ENCODE measurements around the gene P2RX1.

Gene P2RX1

DNA sequence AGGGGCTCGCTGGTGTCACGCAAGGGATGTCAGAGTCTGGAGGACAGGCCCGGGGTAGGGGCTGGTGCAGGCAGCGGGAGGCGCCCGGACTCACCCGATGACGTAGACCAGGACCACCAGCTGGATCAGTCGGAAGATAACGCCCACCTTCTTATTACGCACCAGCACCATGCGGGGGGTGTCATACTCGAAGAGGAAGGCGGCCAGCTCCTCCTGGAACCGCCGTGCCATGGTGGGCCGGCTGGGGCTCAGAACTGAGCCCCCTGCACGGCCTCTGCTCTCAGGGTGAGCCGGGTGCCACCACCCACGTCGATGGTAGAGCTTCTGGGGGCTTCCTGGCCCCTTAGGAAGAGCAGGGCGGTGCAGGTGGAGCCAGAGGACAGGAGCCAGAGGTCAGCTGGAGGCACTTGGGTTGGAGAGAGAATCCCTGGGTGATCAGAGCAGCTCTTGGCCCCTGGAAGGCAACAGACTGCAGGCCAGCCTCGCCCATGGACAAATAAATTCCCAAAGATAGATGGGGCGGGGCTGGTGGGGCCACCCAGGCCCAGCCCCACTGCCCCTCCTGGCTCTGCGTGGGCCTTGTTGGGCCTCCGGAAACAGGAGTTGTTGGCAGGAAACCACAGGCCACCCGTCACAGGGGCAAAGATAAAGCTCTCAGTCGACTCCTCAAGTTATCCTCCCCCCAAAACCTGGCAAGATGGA is at the start of gene P2RX1:
Gene P2RX1 (minus strand): TSS at position 471 of the 702 bp plus-strand sequence. CDS start 240 bp downstream, at position 231.
- no peak for DNase-seq (ENCODE audit: low spot score)

DNA sequence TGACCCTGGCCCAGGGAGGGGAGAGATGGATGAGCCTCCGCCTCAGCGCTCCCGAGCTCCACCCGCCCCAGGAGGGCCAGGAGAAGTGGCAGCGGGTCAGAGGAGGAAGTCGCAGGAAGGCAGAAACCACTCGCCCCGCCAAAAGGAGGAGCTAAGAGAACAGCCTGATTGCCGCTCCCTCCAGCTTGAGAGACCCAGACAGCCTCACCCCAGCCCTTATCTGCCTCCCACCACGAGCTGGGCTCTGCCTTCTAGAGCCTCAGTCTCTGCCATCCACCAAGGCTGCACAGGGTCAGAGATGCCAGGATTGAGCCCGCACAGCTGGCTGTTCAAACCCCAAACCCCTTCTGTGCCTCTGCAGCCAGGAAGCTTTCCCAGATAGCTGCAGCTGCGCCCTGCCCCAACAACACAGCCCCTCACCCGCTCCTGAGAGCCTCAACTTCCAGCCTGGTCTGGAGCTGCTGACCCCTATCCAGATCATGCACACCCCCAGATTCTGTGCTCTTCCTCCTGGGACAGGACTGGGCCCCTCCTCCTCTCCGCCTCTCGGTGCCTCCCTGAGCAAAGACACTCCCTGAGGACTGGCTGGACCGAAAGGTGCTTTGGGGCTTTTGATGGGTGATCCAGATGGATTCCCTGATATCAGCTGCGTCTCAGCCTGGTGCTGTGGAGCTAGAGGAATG is 49.0 kb upstream of the P2RX1 start:
- peak; percentile 67 for DNase-seq (ENCODE audit: low spot score)

DNA sequence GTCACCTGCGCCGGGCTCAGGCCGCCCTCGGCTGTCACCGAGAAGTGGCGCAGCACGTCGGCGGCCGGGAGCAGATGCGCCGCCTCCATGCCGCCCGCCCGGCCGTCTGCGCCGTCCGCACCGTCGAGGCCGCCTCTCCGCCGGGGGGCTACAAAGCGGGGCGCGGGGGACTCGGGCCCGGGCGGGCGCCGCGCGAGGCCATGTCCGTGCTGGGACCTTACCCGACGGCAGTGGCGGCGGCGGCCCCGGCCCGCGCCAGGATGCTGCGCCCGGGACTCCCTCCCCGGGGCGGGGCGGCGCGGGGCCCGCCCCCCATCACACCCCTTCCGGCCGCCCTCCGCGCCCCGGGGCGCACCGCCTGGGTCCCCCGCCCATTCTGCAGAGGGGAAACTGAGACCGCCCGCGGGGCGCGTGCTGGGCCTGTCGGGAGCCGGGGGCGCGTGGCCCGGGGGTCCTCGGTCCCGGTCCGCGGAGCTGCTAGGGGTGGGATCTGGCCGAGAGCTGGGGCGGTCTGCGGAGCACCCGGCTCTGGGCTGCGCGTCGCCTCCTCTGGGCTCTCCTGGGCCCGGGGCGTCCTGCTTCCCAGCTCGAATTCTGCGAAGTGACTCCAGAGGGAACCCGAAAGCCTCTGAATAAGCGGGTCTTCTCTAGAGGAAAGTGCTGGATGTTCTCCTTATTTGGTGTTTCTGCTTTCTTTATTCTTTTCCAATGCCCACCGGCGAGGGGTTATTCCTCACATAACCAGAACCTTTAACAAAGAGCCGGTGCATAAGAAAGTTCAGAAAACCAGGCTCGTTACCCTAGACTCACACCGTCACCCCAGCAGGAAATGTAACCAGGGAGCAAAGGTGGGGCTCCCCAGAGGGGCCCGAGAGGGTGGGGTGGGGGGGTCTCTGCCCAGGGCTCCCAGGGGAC is 48.2 kb upstream of the P2RX1 start, which contains the start of gene ATP2A3:
Gene ATP2A3 (minus strand): TSS at position 235 of the 915 bp plus-strand sequence. CDS start 146 bp downstream, at position 89.
- DNase-seq (ENCODE audit: low spot score): peak; percentile 63

DNA sequence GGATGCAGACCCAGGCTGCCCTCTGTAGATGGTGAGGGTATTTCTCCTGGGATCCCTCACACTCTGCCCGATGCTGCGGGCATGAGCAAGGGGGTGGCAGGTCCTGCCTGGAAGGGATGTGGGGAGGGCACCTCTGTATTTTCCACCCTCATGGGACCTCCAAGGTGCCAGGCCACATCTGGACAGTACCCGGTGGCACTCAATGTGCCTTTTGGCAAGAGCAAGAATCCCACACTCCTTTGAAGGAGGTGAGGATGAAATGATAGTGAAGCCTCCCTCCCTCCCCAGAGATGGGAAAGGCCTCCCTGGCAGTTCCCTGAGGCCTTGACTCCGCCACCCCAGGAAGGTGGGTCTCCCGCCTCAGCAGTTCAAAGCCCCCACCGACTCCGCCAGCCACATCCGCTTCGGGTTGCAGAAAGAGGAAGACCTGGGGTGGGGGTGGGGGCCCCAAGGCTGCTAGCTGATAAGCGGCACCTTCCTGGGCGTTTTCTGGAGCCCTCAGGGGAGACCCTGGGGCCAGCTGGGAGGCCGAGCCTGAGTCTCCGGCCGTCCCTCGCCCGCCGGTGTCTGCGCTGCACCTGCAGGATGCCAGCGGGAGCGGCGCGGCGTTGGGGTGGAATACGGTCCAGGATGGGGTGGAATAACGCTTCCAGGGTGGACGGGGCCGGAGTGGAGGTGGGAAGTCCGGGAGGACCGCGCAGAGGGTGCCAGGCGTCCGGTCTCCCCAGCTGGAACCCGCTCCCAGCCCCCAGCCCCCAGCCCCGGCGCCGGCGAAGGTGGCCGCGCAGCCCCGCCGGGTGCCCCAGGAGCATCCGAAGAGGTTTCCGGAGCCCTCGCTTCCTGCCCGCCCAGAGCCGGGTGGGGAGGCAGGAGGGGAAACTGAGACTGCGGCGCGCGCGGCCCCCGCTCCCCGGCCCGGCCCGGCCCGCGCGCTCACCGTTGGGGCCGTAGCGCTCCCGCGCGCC is 47.3 kb upstream of the P2RX1 start:
- no peak for DNase-seq (ENCODE audit: low spot score)

DNA sequence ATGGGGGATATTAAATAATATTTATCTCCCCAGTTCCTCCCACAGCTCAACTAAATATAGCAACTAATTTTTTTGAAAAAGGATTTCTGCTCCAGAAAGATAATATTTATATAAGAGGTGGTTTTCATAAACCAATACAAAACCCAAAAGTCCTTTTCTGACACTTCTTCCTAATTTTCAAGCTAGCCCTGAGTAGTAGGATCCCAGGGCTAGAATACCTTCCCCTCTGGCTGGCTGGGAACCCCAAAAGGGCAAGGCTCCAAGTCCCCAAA is 46.6 kb upstream of the P2RX1 start:
- DNase-seq (ENCODE audit: low spot score): no peak

DNA sequence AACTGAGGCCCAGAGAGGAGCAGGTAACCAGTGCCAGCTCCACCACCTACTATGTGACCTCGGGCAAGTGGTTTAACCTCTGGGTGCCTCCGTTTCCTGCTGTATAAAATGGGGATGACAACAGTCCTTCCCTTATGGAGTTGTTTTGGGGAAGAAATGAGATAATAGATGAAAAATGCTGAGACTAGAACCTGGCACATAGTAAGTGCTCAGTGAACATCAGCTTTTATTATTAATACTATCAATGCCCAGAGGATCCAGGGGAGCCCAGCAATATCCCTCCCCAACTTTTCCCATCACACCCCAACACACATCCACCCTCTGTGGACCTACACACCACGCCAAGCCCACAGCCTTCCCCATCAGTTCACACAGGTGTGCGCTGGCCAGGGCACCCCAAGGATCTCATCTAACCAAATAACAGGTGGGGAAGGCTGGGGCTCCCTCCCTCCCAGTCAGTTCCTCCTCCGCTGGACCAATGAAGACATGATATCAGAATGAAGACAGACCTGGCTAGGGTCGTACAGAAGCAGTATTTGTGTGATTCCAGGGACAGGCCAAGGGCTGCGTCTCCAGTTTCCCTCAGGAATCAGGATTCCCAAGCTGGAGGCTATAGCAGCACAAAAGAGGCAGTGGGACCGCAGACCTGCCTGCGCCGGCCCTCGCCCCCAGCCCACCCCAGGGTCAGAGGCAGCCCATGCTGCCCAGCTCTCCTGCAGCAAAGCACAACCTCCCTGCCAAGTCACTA is 46.1 kb upstream of the P2RX1 start:
- DNase-seq (ENCODE audit: low spot score): no peak

DNA sequence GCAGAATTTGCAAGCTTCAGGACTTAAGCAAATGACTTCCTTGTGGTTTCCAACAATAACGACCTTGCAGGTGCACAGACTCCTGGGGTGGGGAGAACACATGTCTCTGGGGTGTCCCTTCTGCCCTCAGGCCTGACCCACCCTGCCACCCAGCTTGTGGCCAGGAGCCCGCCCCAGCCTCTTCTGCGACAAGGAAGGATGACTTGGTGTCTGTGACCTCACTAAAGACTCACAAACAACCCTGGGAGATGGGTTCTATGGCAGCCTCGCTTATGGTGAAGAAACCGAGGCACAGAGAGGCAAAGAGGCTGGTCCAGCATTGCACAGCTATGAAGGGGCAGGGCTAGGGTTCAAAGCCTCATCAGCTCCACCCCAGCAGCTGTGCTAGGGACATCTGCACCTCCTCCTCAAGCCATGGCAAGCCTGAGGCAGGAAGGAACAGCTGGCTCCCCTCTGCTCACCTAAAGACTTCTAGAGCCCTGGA is 45.3 kb upstream of the P2RX1 start:
- no peak for DNase-seq (ENCODE audit: low spot score)

DNA sequence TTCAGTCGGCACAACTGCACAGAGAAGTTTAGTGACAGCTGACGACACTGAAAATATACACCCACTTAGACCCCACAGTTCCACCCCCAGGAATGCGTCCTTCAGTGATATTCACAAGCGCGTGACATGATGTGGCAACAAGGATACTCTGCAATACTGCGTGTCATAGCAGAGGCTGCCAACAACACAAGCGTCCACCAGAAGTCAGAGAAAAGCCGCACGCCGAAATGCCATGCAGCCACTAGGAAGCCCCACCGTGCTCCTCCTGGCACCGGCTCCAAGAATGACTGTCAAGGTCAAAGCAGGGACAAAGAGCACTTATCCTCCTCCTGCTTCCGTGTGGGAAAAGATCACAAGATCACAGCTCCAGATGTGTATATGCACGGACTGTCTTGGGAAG is 44.5 kb upstream of the P2RX1 start:
- peak; percentile 45 for DNase-seq (ENCODE audit: low spot score)

DNA sequence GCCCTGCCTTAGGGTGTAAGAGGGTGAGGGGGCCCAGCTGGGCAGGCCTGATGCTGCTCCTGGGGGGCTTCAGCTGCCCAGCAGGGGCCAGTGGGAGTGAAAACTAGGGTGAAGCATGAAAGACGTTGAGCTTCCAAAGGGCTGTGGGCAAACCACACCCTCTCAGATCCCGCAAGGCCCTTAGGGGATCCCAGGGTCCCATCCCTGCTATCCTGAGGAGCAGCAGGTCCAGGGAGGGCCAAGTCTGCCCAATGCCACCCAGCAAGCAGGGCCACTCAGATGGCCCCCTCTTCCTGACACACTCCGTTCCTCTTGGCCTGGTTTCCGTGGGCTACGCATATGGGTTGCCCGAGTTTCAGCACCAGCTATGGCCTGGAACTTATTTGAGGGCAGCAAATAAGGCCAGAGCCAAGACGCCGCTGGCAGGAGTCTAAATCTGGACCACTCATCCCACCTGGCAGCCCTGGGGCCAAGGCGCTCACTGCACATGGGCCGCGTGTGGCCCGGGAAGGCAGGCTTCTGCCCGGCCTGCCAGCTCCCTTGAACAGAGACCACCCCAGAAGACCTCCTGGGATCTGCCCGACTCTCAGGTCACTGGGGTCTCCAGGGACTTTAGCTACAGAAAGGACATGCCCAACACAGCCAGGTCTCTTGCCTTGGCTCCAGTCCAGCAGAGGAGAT is 43.8 kb upstream of the P2RX1 start:
- DNase-seq (ENCODE audit: low spot score): no peak

DNA sequence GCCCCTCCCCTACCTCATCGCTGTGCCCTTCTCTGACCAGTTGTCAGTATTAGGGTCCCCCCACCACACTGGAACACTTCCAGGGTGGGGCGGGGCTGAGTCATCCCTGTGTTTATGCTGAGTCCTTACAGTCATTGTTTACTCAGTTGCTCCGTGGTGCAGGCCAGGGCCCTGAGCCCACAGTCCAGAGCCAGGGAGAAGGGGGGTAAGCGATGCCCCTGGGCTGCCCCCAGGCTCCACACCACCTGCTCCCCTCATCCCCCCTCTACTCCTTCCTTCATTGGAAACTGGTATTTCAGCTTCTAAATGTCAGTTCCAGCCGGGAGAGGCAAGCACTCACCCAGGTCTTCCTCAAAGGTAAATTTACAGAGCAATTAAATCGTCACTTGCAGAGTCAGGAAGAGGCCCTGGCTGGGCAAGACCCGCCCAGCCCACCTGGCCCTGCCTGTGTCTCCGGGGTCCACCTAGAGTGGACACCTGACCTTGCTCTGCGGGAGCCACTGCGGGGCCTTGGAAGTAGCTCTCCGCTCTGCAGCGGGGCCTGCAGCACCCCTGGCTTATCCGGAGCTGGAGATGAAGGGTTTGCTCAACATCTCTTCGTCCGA is 43.1 kb upstream of the P2RX1 start:
- peak; percentile 92 for DNase-seq (ENCODE audit: low spot score)

DNA sequence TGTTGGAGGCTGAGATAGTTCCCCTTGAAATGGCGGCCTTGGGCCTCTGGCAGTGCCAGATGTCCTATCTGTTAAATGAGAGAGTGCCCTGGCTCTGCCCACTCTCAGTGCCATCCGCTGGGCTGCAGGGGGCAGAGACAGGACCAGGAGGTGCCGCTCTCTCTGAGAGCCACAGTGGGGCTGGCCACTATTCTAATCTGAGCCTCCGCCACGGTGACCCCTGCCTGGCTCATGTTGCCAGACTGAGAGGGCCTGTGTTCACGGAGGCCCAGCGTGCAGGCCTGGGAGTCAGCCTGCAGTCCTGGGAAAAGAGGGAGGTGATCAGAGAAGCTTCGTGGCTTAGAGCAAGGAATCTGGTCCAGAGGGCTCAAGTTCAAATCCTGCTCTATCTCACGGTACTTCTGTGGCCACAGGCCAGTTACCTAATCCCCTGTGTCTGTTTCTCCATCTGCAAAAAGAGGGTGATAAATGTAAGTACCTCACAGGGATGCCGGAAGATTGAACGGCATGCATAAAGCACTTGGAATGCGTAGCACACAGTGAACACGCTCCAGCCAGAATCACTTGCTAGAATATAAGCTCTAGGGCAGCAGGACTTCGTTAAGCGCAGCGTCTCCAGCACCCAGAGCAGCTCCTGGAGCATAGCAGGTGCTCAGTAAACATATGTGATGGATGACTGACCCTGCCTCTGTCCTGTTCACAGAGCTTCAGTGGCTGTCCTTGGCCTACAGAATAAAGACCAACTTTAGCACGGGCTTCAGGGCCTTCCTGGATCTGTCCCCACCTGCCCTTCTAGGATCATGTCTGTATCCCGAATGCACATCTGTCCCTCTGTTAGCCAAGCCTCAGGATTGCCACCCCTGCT is 41.7 kb upstream of the P2RX1 start:
- no peak for DNase-seq (ENCODE audit: low spot score)

DNA sequence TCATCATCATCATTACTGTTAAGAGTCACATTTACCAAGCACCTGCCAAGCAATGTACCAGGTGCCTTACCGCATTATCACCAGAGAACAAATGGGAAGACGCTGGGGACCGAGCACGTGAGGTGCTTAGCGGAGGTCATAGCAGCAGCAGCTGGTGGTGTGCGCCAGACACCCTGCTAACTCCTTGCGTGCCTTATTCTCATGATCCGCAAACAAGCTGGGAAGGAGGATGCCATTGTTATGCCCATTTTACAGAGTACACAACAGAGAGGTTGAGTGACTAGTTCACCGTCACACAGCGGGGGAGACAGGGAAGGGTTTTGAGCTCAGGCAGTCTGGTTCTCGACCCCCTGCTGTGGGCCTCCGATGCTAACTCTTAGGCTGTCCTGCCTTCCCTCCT is 40.7 kb upstream of the P2RX1 start:
- DNase-seq (ENCODE audit: low spot score): no peak

DNA sequence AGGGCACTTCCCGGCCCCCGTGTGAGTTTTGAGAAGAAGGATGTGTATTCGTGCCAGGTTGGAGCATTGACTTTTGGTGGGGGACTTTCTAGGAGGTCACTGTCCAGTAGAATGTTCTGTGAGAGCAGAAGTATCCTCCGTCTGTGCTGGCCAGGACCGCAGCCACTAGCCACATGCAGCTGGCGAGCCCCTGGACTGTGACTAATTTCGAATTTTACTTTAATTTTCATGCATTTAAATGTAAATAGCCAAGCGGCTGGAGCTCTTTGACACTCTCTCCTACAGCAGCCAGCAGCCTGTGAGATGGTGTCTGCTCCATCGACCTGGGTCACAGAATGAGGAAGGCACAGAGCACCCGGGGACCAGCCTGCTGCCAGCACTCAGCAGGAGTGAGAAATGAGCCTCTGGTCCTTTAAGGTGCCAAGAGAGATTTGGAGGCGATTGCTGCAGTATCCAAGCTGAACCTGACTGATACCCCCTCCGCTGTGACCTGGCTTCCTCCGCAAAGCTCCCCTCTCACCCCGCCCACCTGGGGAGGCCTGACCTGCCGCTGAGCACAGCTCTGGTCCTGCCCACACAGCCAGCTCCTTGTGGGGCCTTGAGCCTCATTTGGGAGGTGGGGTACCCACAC is 40.2 kb upstream of the P2RX1 start:
- DNase-seq (ENCODE audit: low spot score): no peak

DNA sequence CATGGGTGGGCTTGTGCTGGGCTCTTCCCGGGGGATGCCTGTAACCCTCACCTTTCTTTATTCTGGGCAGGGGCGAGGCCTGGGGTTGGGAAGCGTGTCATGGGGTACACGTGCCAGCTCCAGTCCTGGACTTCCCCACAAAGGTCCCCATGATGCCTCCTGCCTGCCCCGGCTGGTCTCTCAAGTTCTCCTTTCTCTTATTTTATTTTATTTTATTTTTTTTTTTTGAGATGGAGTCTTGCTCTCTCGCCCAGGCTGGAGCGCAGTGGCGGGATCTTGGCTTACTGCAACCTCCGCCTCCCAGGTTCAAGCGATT is 39.4 kb upstream of the P2RX1 start:
- no peak for DNase-seq (ENCODE audit: low spot score)

DNA sequence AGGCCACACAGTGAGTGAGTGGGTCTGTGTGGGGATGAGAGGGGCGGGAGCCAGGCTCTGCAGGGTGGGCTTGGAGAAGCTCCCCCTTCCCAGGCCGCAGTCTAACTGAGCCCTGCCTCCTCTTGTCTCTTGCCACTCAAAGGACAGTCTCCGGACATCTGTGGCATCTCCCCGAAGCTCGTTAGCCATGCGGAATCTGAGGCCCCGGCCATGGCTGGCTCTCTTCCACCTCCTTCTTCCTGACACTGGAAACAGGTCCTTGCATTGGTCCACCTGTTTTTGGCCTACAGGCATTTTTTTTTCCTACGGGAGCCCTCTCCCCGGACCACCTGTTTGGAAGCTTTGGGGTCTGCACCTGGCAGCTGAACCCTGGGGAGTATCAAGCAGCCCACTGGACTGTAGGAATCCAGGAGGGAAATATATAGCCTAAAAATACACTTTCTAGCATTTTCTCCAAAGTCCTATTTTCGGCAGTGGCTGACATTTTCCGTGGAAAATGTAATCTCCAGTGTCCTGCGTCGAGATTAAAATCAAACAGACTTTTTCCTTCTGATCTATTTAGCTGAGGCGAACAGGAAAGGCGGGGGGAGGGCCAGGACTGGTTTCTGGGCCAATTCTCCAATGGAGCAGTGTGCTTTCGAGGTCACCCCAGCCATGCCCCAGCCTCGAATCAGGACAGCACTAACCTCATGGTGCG is 38.9 kb upstream of the P2RX1 start:
- DNase-seq (ENCODE audit: low spot score): no peak

DNA sequence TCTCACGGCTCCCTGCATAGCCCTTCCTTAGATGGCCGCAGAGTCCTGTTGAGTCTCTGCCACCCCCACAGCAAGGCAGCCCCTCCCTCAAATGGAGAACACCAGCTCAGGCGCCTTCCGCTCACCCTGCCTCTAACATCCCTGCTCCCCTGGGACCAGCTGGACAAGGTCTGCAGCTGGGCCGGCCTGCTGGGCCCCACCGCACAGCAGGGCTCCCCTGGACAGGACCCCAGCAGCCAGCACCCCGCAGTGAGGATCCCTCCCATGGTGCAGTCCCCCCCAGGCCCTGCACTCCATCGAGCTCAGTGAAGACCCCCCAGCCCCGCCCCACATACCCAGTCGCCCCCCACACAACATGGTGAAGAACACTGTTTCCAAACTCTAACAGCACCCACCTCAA is 37.8 kb upstream of the P2RX1 start:
- no peak for DNase-seq (ENCODE audit: low spot score)

DNA sequence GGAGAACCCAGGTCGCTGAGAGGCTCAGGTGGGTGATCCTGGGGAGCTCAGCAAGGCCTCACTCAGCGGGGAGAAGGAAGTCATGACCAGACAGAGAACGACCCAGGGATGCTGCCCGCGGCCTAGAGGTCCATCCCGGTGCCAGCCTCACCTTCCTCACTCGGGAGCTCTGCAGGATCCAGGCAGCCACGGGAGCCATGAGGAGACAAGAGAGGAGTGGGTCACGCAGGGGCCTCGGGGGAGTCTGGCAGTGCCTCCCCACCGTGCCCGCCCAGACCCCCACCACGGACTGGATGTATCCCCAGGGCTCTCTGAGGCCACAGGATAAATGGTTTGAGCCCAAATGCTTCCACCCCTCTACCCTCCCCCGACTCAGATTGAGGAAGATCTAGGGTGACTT is 37.3 kb upstream of the P2RX1 start:
- DNase-seq (ENCODE audit: low spot score): no peak

DNA sequence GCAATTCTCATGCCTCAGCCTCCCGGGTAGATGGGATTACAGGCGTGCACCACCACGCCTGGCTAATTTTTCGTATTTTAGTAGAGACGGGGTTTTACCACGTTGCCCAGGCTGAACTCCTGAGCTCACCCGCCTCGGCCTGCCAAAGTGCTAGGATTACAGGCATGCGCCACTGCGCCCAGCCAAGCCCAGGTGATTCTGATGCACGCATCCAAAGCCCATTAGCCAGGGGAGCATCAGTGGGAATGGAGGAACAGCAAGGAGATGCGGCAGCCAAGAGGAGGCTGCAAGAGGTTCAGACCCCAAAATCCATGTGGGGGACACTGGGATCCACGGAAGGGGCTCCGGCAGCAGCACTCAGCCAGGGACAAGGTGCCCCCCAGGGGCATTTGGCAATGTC is 35.9 kb upstream of the P2RX1 start:
- DNase-seq (ENCODE audit: low spot score): no peak

Data from AG08396 (cell line).